HG03280 (cell line): Measurements from ENCODE around the gene ANKRD28.

ENCODE experiments used
- ATAC-seq: cut with Tn5 transposase; IDR thresholded peaks from one replicate; pipeline ENCODE4 v1.9.1; 2021; ENCODE audit warnings: mild to moderate bottlenecking, moderate library complexity; ENCODE audit not compliant: unreplicated experiment

The ANKRD28 gene

GRCh38 chr3:15728766-15729165 lies 69.0 kb downstream of the ANKRD28 start:
- no peak for ATAC-seq

- no peak for ATAC-seq
Observed at GRCh38 chr3:15726881-15727280, 70.9 kb downstream of the ANKRD28 start.

GRCh38 chr3:15726043-15726442 lies 71.7 kb downstream of the ANKRD28 start:
- peak; percentile 83 for ATAC-seq

GRCh38 chr3:15724446-15724845 lies 73.3 kb downstream of the ANKRD28 start:
- ATAC-seq = no peak

- no peak for ATAC-seq
Observed at GRCh38 chr3:15723624-15723884, 74.2 kb downstream of the ANKRD28 start.

GRCh38 chr3:15722877-15723623 lies 74.7 kb downstream of the ANKRD28 start:
- ATAC-seq = no peak

GRCh38 chr3:15716178-15716577 lies 81.6 kb downstream of the ANKRD28 start:
- no peak for ATAC-seq

GRCh38 chr3:15714448-15714847 lies 83.3 kb downstream of the ANKRD28 start:
- ATAC-seq = no peak

GRCh38 chr3:15713364-15713763 lies 84.4 kb downstream of the ANKRD28 start:
- ATAC-seq = no peak

GRCh38 chr3:15711281-15711680 lies 86.5 kb downstream of the ANKRD28 start:
- no peak for ATAC-seq

- no peak for ATAC-seq
Observed at GRCh38 chr3:15708882-15709677, 88.7 kb downstream of the ANKRD28 start.

- no peak for ATAC-seq
Observed at GRCh38 chr3:15707779-15708178, 90.0 kb downstream of the ANKRD28 start.

- ATAC-seq = no peak
Observed at GRCh38 chr3:15703346-15703745, 94.4 kb downstream of the ANKRD28 start.

- ATAC-seq = no peak
Observed at GRCh38 chr3:15694628-15695027, 103.2 kb downstream of the ANKRD28 start.

- no peak for ATAC-seq
Observed at GRCh38 chr3:15693355-15693754, 104.4 kb downstream of the ANKRD28 start.

- ATAC-seq = no peak
Observed at GRCh38 chr3:15690748-15691147, 107.0 kb downstream of the ANKRD28 start.

GRCh38 chr3:15690230-15690629 lies 107.5 kb downstream of the ANKRD28 start:
- ATAC-seq = no peak

- no peak for ATAC-seq
Observed at GRCh38 chr3:15685927-15686326, 111.9 kb downstream of the ANKRD28 start.

GRCh38 chr3:15683253-15683652 lies 114.5 kb downstream of the ANKRD28 start:
- ATAC-seq = no peak

GRCh38 chr3:15682561-15683185 lies 115.1 kb downstream of the ANKRD28 start:
- no peak for ATAC-seq

- ATAC-seq = no peak
Observed at GRCh38 chr3:15681668-15682067, 116.1 kb downstream of the ANKRD28 start.

GRCh38 chr3:15679306-15679705 lies 118.5 kb downstream of the ANKRD28 start:
- no peak for ATAC-seq
